B cell (primary cell): ENCODE measurements around the gene STT3A. TPM values are rescaled to one million over a fixed set of nuclear protein-coding genes. Genes with fewer than 3 reads are reported as not detected.

Experiments used
- ATAC-seq: fragments of 200-7000 bp; cut with Tn5 transposase; one replicate; pipeline ENCODE4 v1.10.0; 2021; ENCODE audit warnings: low read depth, mild to moderate bottlenecking, moderate number of reproducible peaks, moderate library complexity
- CTCF ChIA-PET: fragments of 350-600 bp; sonication (Branson Sonifier 250); formaldehyde crosslinking; loops from one replicate; lab custom pipeline; 2021; ENCODE audit warnings: antibody characterized with exemption, inconsistent platforms; lab: Charles Lee
- POLR2A ChIA-PET: fragments of 350-600 bp; sonication (Branson Sonifier 250); formaldehyde crosslinking; loops from one replicate; lab custom pipeline; 2021; ENCODE audit warnings: antibody characterized with exemption; lab: Charles Lee
- DNase-seq: peaks from one replicate; pipeline ENCODE4 v3.0.0; 2013
- H2AFZ ChIP-seq: 2 replicates; pipeline ENCODE4 v1.6.1; 2012; ENCODE audit warnings: mild to moderate bottlenecking, low read depth, low read length; ENCODE audit not compliant: insufficient read depth, poor library complexity, severe bottlenecking
- H3K27ac ChIP-seq, 2 donors: 1 replicate in 1 of 2; 2 replicates in 1 of 2; pipeline ENCODE4 v1.5.1; 2012 to 2013; ENCODE audit warnings: low read length in 2 of 2, mild to moderate bottlenecking in 2 of 2, moderate library complexity in 1 of 2
- H3K27me3 ChIP-seq, 4 experiments: fragments of 200-600 bp in 1 of 4; sonication (generic) in 1 of 4; replicated peaks in 1 of 4; 1 replicate in 2 of 4; 2 replicates in 2 of 4; pipeline versions ENCODE4 v1.6.1 to v1.7.0; 2013 to 2016; ENCODE audit warnings: low read length in 3 of 4, mild to moderate bottlenecking in 2 of 4, mixed read lengths in 1 of 4, moderate library complexity in 1 of 4; ENCODE audit not compliant: insufficient read depth in 4 of 4, control insufficient read depth in 3 of 4; ENCODE audit errors: control extremely low read depth in 1 of 4
- H3K36me3 ChIP-seq, 2 experiments: replicated peaks in 1 of 2; 1 replicate in 1 of 2; 2 replicates in 1 of 2; pipeline versions ENCODE4 v1.6.1 to v1.7.1; 2013; ENCODE audit warnings: low read length in 1 of 2; ENCODE audit not compliant: insufficient read depth in 2 of 2, control insufficient read depth in 1 of 2; ENCODE audit errors: control extremely low read depth in 1 of 2, extremely low read depth in 1 of 2
- H3K4me1 ChIP-seq, 2 donors: fragments of 200-600 bp in 1 of 2; sonication (generic) in 1 of 2; 1 replicate in 1 of 2; 2 replicates in 1 of 2; pipeline versions ENCODE4 v1.5.1 to v1.6.1; 2013 to 2017; ENCODE audit warnings: low read length in 2 of 2; ENCODE audit not compliant: control insufficient read depth in 2 of 2, insufficient read depth in 2 of 2
- H3K4me2 ChIP-seq: replicated peaks from 2 replicates; pipeline ENCODE3; 2012; ENCODE audit warnings: mild to moderate bottlenecking, low read depth, low read length; ENCODE audit not compliant: poor library complexity, severe bottlenecking
- H3K4me3 ChIP-seq, 5 experiments: fragments of 200-600 bp in 1 of 5; sonication (generic) in 1 of 5; 1 replicate in 3 of 5; 2 replicates in 2 of 5; pipeline versions ENCODE4 v1.5.1 to v1.7.0; 2011 to 2016; ENCODE audit warnings: low read length in 4 of 5, mild to moderate bottlenecking in 4 of 5, low read depth in 2 of 5, control low read depth in 1 of 5, moderate library complexity in 1 of 5; ENCODE audit not compliant: insufficient read depth in 1 of 5; ENCODE audit errors: control extremely low read depth in 1 of 5, extremely low read depth in 1 of 5
- H3K79me2 ChIP-seq: fragments of 200-600 bp; sonication (generic); one replicate; pipeline ENCODE4 v1.6.0; 2016; ENCODE audit warnings: low read length; ENCODE audit not compliant: control insufficient read depth, insufficient read depth
- H3K9ac ChIP-seq: fragments of 200-600 bp; sonication (generic); 2 replicates; pipeline ENCODE4 v1.6.1; 2017; ENCODE audit warnings: mild to moderate bottlenecking, low read length, moderate library complexity
- H3K9me3 ChIP-seq, 3 donors: one replicate each; pipeline versions ENCODE4 v1.6.1 to v1.7.1; 2013; ENCODE audit warnings: low read length in 2 of 3; ENCODE audit not compliant: control insufficient read depth in 2 of 3, insufficient read depth in 1 of 3; ENCODE audit errors: control extremely low read depth in 1 of 3
- H4K20me1 ChIP-seq: 2 replicates; pipeline ENCODE4 v1.6.0; 2012; ENCODE audit warnings: mild to moderate bottlenecking, low read length; ENCODE audit not compliant: insufficient read depth, control insufficient read depth, poor library complexity, severe bottlenecking
- H3K27ac Mint-ChIP-seq: one replicate; pipeline ENCODE4 v1.8.0; 2021; ENCODE audit warnings: mixed read lengths
- H3K27me3 Mint-ChIP-seq: one replicate; pipeline ENCODE4 v1.8.0; 2021; ENCODE audit warnings: mixed read lengths
- H3K4me1 Mint-ChIP-seq: one replicate; pipeline ENCODE4 v1.8.0; 2021; ENCODE audit warnings: mixed read lengths
- H3K4me3 Mint-ChIP-seq: one replicate; pipeline ENCODE4 v1.8.0; 2021; ENCODE audit warnings: mixed read lengths
- H3K9me3 Mint-ChIP-seq: one replicate; pipeline ENCODE4 v1.8.0; 2022; ENCODE audit warnings: mixed read lengths; ENCODE audit not compliant: insufficient read depth
- EZH2 ChIP-seq: IDR thresholded peaks from 2 replicates; pipeline ENCODE4 v1.6.1; 2012; ENCODE audit warnings: borderline replicate concordance, low read depth, mild to moderate bottlenecking, moderate library complexity, low read length; ENCODE audit not compliant: insufficient read depth, poor library complexity, severe bottlenecking
- WGBS: methylation state at CpG from one replicate; pipeline ENCODE4 v1.1.5; 2013; ENCODE audit warnings: missing lambda C conversion rate; ENCODE audit not compliant: insufficient coverage; 5-methylcytosine and 5-hydroxymethylcytosine counted together
- intact Hi-C: fragments of 100-400 bp; cut with micrococcal nuclease; formaldehyde crosslinking; loops from one replicate; pipeline ENCODE4 v1.10.0; 2022
- polyA plus RNA-seq: library from polyadenylated mRNA; depleted of rRNA; stranded (reverse); fragments of >200 nt; gene quantifications from 2 replicates; pipeline ENCODE4 v1.2.3, GENCODE V29; 2012
- total RNA-seq, 2 donors: library from RNA; stranded (reverse); fragments of 120-200 nt in 1 of 2; gene quantifications; 1 replicate in 1 of 2; 2 replicates in 1 of 2; pipeline versions ENCODE4 v1.2.3 to v1.2.4, GENCODE V29; 2013 to 2022
- TF ChIP-seq, protein P1 (sequence below): fragments of 200-600 bp; IDR thresholded peaks from one replicate; pipeline ENCODE4 v1.8.0; 2022; ENCODE audit warnings: antibody characterized with exemption, mild to moderate bottlenecking

The STT3A gene
- total and polyA plus RNA-seq, 2 donors (not counting 1 experiment from before 2014, with no cell fraction given): 29.7 to 78.4 TPM

DNA sequence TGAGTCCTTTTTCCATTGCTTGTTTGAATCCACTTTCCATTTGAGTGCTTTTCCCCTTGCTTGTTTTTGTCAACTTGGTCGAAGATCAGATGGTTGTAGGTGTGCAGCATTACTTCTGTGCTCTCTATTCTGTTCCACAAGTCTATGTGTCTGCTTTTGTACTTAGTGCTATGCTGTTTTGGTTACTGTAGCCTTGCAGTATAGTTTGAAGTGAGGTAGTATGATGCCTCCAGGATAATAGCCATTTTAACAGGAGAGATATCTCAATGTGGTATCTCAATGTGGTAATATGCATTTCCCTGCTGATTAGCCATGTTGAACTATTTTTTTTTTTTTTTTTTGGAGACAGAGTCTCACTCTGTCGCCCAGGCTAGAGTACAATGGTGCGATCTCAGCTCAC lies 71.3 kb downstream of the STT3A start:
- Mint-ChIP-seq H3K27me3 (no peaks in the 10 kb centered on the region), H3K4me3 (no peak overlapping the region), H3K27ac (no peak overlapping the region), H3K9me3 (peaks cover 4% of the 10 kb centered on the region), H3K4me1 (no peaks in the 10 kb centered on the region)
- POLR2A ChIA-PET: no interaction called here
- no peak overlapping the region for H3K4me3 ChIP-seq
- TF ChIP-seq, protein P1, sequence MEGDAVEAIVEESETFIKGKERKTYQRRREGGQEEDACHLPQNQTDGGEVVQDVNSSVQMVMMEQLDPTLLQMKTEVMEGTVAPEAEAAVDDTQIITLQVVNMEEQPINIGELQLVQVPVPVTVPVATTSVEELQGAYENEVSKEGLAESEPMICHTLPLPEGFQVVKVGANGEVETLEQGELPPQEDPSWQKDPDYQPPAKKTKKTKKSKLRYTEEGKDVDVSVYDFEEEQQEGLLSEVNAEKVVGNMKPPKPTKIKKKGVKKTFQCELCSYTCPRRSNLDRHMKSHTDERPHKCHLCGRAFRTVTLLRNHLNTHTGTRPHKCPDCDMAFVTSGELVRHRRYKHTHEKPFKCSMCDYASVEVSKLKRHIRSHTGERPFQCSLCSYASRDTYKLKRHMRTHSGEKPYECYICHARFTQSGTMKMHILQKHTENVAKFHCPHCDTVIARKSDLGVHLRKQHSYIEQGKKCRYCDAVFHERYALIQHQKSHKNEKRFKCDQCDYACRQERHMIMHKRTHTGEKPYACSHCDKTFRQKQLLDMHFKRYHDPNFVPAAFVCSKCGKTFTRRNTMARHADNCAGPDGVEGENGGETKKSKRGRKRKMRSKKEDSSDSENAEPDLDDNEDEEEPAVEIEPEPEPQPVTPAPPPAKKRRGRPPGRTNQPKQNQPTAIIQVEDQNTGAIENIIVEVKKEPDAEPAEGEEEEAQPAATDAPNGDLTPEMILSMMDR: no peak
- no peak for TF ChIP-seq EZH2
- H3K9ac ChIP-seq: no peak overlapping the region
- no peaks in the 10 kb centered on the region for H4K20me1 ChIP-seq
- H3K9me3 ChIP-seq: peaks cover 0 to 3% (median 3%) of the 10 kb centered on the region in 3 donors
- no peaks in the 10 kb centered on the region for H3K79me2 ChIP-seq
- no peaks in the 10 kb centered on the region for H3K4me1 ChIP-seq
- 100% methylated on average over 1 of the region's 3 CpGs for WGBS
- H3K4me2 ChIP-seq: no peak overlapping the region
- no peak overlapping the region for H2AFZ ChIP-seq
- no peak overlapping the region for H3K27ac ChIP-seq
- intact Hi-C loops: no loop called here
- ATAC-seq: no peak
- CTCF ChIA-PET: no interaction called here
- DNase-seq: no peak
- peaks cover 0 to 1% of the 10 kb centered on the region in 2 experiments for H3K36me3 ChIP-seq
- H3K27me3 ChIP-seq: no peaks in the 10 kb centered on the region

DNA sequence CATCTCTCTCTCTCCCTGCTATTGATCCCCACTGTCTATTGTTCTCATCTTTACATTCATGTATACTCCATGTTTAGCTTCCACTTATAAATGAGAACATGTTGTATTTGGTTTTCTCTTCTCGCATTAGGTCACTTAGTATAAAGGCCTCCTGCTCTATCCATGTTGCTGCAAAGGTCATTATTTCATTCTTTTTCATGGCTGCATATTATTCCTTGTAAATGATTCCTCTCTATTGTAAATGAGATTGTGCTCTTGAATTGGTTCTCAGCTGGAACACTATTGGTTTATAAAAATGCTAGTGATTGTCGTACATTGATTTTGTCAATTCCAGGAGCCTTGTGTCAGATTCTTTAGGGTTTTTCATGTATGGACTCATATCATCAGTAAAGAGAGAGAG lies 74.5 kb downstream of the STT3A start:
- H3K4me3 Mint-ChIP-seq: no peak overlapping the region
- DNase-seq (no peak), ATAC-seq (no peak)
- H3K27ac Mint-ChIP-seq: no peak overlapping the region
- no peak for TF ChIP-seq EZH2
- TF ChIP-seq, protein P1: no peak
- Histone ChIP-seq H4K20me1 (no peaks in the 10 kb centered on the region), H3K27ac (no peak overlapping the region), H3K4me2 (no peak overlapping the region), H3K9me3 (peaks cover 0 to 3% (median 3%) of the 10 kb centered on the region in 3 donors), H3K4me1 (no peaks in the 10 kb centered on the region), H3K4me3 (no peak overlapping the region), H2AFZ (no peak overlapping the region), H3K79me2 (no peaks in the 10 kb centered on the region), H3K36me3 (peaks cover 0 to 1% of the 10 kb centered on the region in 2 experiments), H3K9ac (no peak overlapping the region), H3K27me3 (no peaks in the 10 kb centered on the region)
- intact Hi-C loops: no loop called here
- no peaks in the 10 kb centered on the region for H3K4me1 Mint-ChIP-seq
- WGBS: no CpG with 5 or more reads among the region's 2 CpGs
- ChIA-PET POLR2A (no interaction called here), CTCF (no interaction called here)
- no peaks in the 10 kb centered on the region for H3K27me3 Mint-ChIP-seq
- peaks cover 4% of the 10 kb centered on the region for H3K9me3 Mint-ChIP-seq
